Measurements from ENCODE around the gene CSAG1.
"Not testable (repeated sequence)": the region's sequence is repeated elsewhere in the genome, so short reads cannot be mapped to it uniquely, and the experiment has no call there.

- not testable (repeated sequence) for TF ChIP-seq EZH2 (IDR thresholded peaks at IDR 0.05; ENCODE audit: borderline replicate concordance); CTCF (IDR thresholded peaks at IDR 0.05; ENCODE audit: poor library complexity); EZH2phosphoT487 (IDR thresholded peaks at IDR 0.05; ENCODE audit: low read depth, severe bottlenecking, unreplicated experiment)
Observed at GRCh38 chrX:152761582-152761981, 28.1 kb upstream of the CSAG1 start.
